ENCODE data around the gene MAT1A. TPM values are rescaled to one million over a fixed set of nuclear protein-coding genes. Genes with fewer than 3 reads are reported as not detected.

MAT1A gene
- total RNA-seq, 1 donor from 2014 or later: not detected

GRCh38 chr10:80266513-80266863 is 23.0 kb downstream of the MAT1A start:
- peaks cover 2% of the 10 kb centered on the region for H3K4me1 Mint-ChIP-seq (ENCODE audit: low read depth, unreplicated experiment)
- H3K9me3 Mint-ChIP-seq (ENCODE audit: unreplicated experiment): peaks cover 1% of the 10 kb centered on the region
- TF ChIP-seq CTCF (IDR thresholded peaks at IDR 0.05; ENCODE audit: partially characterized antibody, unreplicated experiment): no peak
- no peak for DNase-seq
- H3K27me3 Mint-ChIP-seq (ENCODE audit: unreplicated experiment): no peaks in the 10 kb centered on the region
- no peak overlapping the region for H3K4me3 Mint-ChIP-seq (ENCODE audit: unreplicated experiment)
- H3K27ac Mint-ChIP-seq (ENCODE audit: unreplicated experiment): no peak overlapping the region
- no peaks in the 10 kb centered on the region for H3K36me3 Mint-ChIP-seq (ENCODE audit: unreplicated experiment)

GRCh38 chr10:80265740-80266512 is 23.5 kb downstream of the MAT1A start:
- Mint-ChIP-seq H3K36me3 (ENCODE audit: unreplicated experiment) (no peaks in the 10 kb centered on the region), H3K4me3 (ENCODE audit: unreplicated experiment) (no peak overlapping the region), H3K9me3 (ENCODE audit: unreplicated experiment) (peaks cover 1% of the 10 kb centered on the region), H3K27ac (ENCODE audit: unreplicated experiment) (no peak overlapping the region), H3K4me1 (ENCODE audit: low read depth, unreplicated experiment) (peaks cover 2% of the 10 kb centered on the region), H3K27me3 (ENCODE audit: unreplicated experiment) (no peaks in the 10 kb centered on the region)
- TF ChIP-seq CTCF (IDR thresholded peaks at IDR 0.05; ENCODE audit: partially characterized antibody, unreplicated experiment): no peak
- DNase-seq: no peak

- Mint-ChIP-seq H3K36me3 (ENCODE audit: unreplicated experiment) (no peaks in the 10 kb centered on the region), H3K4me1 (ENCODE audit: low read depth, unreplicated experiment) (peaks cover 2% of the 10 kb centered on the region), H3K27me3 (ENCODE audit: unreplicated experiment) (no peaks in the 10 kb centered on the region), H3K27ac (ENCODE audit: unreplicated experiment) (no peak overlapping the region), H3K9me3 (ENCODE audit: unreplicated experiment) (peaks cover 1% of the 10 kb centered on the region), H3K4me3 (ENCODE audit: unreplicated experiment) (no peak overlapping the region)
- no peak for TF ChIP-seq CTCF (IDR thresholded peaks at IDR 0.05; ENCODE audit: partially characterized antibody, unreplicated experiment)
- DNase-seq: no peak
Observed at GRCh38 chr10:80264081-80265056, 25.1 kb downstream of the MAT1A start.

- no peak for TF ChIP-seq CTCF (IDR thresholded peaks at IDR 0.05; ENCODE audit: partially characterized antibody, unreplicated experiment)
- no peaks in the 10 kb centered on the region for H3K4me1 Mint-ChIP-seq (ENCODE audit: low read depth, unreplicated experiment)
- H3K27me3 Mint-ChIP-seq (ENCODE audit: unreplicated experiment): peaks cover under 1% of the 10 kb centered on the region
- H3K27ac Mint-ChIP-seq (ENCODE audit: unreplicated experiment): no peak overlapping the region
- H3K4me3 Mint-ChIP-seq (ENCODE audit: unreplicated experiment): no peak overlapping the region
- H3K9me3 Mint-ChIP-seq (ENCODE audit: unreplicated experiment): peaks cover under 1% of the 10 kb centered on the region
- DNase-seq: no peak
- H3K36me3 Mint-ChIP-seq (ENCODE audit: unreplicated experiment): no peaks in the 10 kb centered on the region
Observed at GRCh38 chr10:80261316-80262030, 28.0 kb downstream of the MAT1A start.

Data from glutamatergic neuron (in vitro differentiated cells).